H9 (cell line): Measurements from ENCODE around the gene TM4SF1. TPM values are rescaled to one million over a fixed set of nuclear protein-coding genes. Genes with fewer than 3 reads are reported as not detected.

ENCODE experiments used
- DNase-seq: peaks from one replicate; pipeline ENCODE4 v3.0.0-alpha.2; 2017
- H2AFZ ChIP-seq: one replicate; pipeline ENCODE4 v1.6.1; 2013; ENCODE audit warnings: mild to moderate bottlenecking, low read length, control low read depth, moderate library complexity
- H2AK5ac ChIP-seq: 2 replicates; pipeline ENCODE4 v1.6.1; 2013; ENCODE audit warnings: low read length, control low read depth, mixed read lengths; ENCODE audit not compliant: insufficient read length
- H2BK120ac ChIP-seq: one replicate; pipeline ENCODE4 v1.6.1; 2013; ENCODE audit warnings: low read depth, mild to moderate bottlenecking, low read length, control low read depth, inconsistent platforms; ENCODE audit not compliant: poor library complexity, severe bottlenecking
- H2BK12ac ChIP-seq: 2 replicates; pipeline ENCODE4 v1.6.1; 2013; ENCODE audit warnings: low read length, control low read depth, mixed read lengths, low read depth; ENCODE audit not compliant: insufficient read length
- H2BK15ac ChIP-seq: 2 replicates; pipeline ENCODE4 v1.6.1; 2013; ENCODE audit warnings: low read depth, low read length, control low read depth
- H2BK20ac ChIP-seq: one replicate; pipeline ENCODE4 v1.6.1; 2013; ENCODE audit warnings: low read depth, mild to moderate bottlenecking, low read length, control low read depth, inconsistent platforms; ENCODE audit not compliant: poor library complexity, severe bottlenecking
- H2BK5ac ChIP-seq: 2 replicates; pipeline ENCODE4 v1.6.1; 2013; ENCODE audit warnings: low read length, control low read depth, mixed read lengths; ENCODE audit not compliant: insufficient read length
- H3K14ac ChIP-seq: 2 replicates; pipeline ENCODE4 v1.6.1; 2013; ENCODE audit warnings: low read length, control low read depth; ENCODE audit not compliant: insufficient read depth
- H3K18ac ChIP-seq: 2 replicates; pipeline ENCODE4 v1.6.1; 2013; ENCODE audit warnings: low read depth, mild to moderate bottlenecking, mixed read lengths, low read length, control low read depth; ENCODE audit not compliant: insufficient read length
- H3K23ac ChIP-seq: 2 replicates; pipeline ENCODE4 v1.6.1; 2013; ENCODE audit warnings: low read length, control low read depth, mixed read lengths, low read depth; ENCODE audit not compliant: insufficient read length
- H3K23me2 ChIP-seq: 2 replicates; pipeline ENCODE4 v1.6.1; 2013; ENCODE audit warnings: low read depth, mild to moderate bottlenecking, mixed read lengths, low read length, control low read depth; ENCODE audit not compliant: insufficient read length, poor library complexity, severe bottlenecking
- H3K27ac ChIP-seq: 2 replicates; pipeline ENCODE4 v1.5.1; 2013; ENCODE audit warnings: low read length, control low read depth, mixed read lengths, low read depth; ENCODE audit not compliant: insufficient read length
- H3K27me3 ChIP-seq: 2 replicates; pipeline ENCODE4 v1.6.1; 2013; ENCODE audit warnings: low read length, control low read depth, inconsistent platforms; ENCODE audit not compliant: insufficient read depth
- H3K4ac ChIP-seq: 2 replicates; pipeline ENCODE4 v1.6.1; 2013; ENCODE audit warnings: low read depth, mild to moderate bottlenecking, control low read depth, inconsistent platforms, low read length, moderate library complexity
- H3K4me1 ChIP-seq: 2 replicates; pipeline ENCODE4 v1.6.1; 2013; ENCODE audit warnings: low read length, control low read depth, inconsistent platforms; ENCODE audit not compliant: insufficient read depth
- H3K4me2 ChIP-seq: 2 replicates; pipeline ENCODE4 v1.6.1; 2013; ENCODE audit warnings: low read length, control low read depth, mixed read lengths; ENCODE audit not compliant: insufficient read length, insufficient read depth
- H3K56ac ChIP-seq: 2 replicates; pipeline ENCODE4 v1.6.1; 2013; ENCODE audit warnings: low read depth, mild to moderate bottlenecking, mixed read lengths, low read length, control low read depth; ENCODE audit not compliant: insufficient read length
- H3K79me1 ChIP-seq: 2 replicates; pipeline ENCODE4 v1.6.1; 2013; ENCODE audit warnings: low read depth, mild to moderate bottlenecking, moderate library complexity, low read length, control low read depth, inconsistent platforms; ENCODE audit not compliant: insufficient read depth, poor library complexity, severe bottlenecking
- H3K79me2 ChIP-seq: 2 replicates; pipeline ENCODE4 v1.6.1; 2013; ENCODE audit warnings: low read length, control low read depth, inconsistent platforms; ENCODE audit not compliant: insufficient read depth
- H3K9ac ChIP-seq: 2 replicates; pipeline ENCODE4 v1.6.1; 2013; ENCODE audit warnings: low read length, control low read depth, mixed read lengths; ENCODE audit not compliant: insufficient read length; ENCODE audit errors: extremely low read depth
- H3K9me3 ChIP-seq: one replicate; pipeline ENCODE4 v1.6.1; 2013; ENCODE audit warnings: low read depth, low read length, inconsistent platforms; ENCODE audit not compliant: control insufficient read depth
- H3T11ph ChIP-seq: one replicate; pipeline ENCODE4 v1.6.1; 2013; ENCODE audit warnings: mild to moderate bottlenecking, low read length, control low read depth, inconsistent platforms
- H4K20me1 ChIP-seq: one replicate; pipeline ENCODE4 v1.6.1; 2013; ENCODE audit not compliant: control insufficient read depth, insufficient read length, insufficient read depth
- H4K5ac ChIP-seq: 2 replicates; pipeline ENCODE4 v1.6.1; 2013; ENCODE audit warnings: low read depth, mild to moderate bottlenecking, mixed read lengths, low read length, control low read depth; ENCODE audit not compliant: insufficient read length
- H4K8ac ChIP-seq: replicated peaks from 2 replicates; pipeline ENCODE4 v1.6.1; 2013; ENCODE audit warnings: low read length, control low read depth, mixed read lengths, low read depth; ENCODE audit not compliant: insufficient read length
- H4K91ac ChIP-seq: 2 replicates; pipeline ENCODE4 v1.6.1; 2013; ENCODE audit warnings: low read depth, mild to moderate bottlenecking, moderate library complexity, mixed read lengths, low read length, control low read depth; ENCODE audit not compliant: insufficient read length
- H3K27ac Mint-ChIP-seq, 3 experiments: 2 replicates in 2 of 3; 3 replicates in 1 of 3; pipeline ENCODE4 v1.8.0; 2020 to 2021; ENCODE audit warnings: mixed read lengths in 3 of 3, mild to moderate bottlenecking in 1 of 3, moderate library complexity in 1 of 3
- H3K27me3 Mint-ChIP-seq: 2 replicates; pipeline ENCODE4 v1.8.0; 2021; ENCODE audit warnings: low read depth, mild to moderate bottlenecking, moderate library complexity, mixed read lengths
- H3K36me3 Mint-ChIP-seq, 3 experiments: 2 replicates in 2 of 3; 3 replicates in 1 of 3; pipeline ENCODE4 v1.8.0; 2020 to 2021; ENCODE audit warnings: low read depth in 3 of 3, mixed read lengths in 3 of 3; ENCODE audit not compliant: insufficient read depth in 1 of 3
- H3K4me1 Mint-ChIP-seq, 2 experiments: 2 replicates each; pipeline ENCODE4 v1.8.0; 2020; ENCODE audit warnings: mixed read lengths in 2 of 2
- H3K4me3 Mint-ChIP-seq, 2 experiments: 2 replicates in 1 of 2; 3 replicates in 1 of 2; pipeline ENCODE4 v1.8.0; 2020 to 2021; ENCODE audit warnings: mild to moderate bottlenecking in 2 of 2, mixed read lengths in 2 of 2, moderate library complexity in 1 of 2
- H3K9me3 Mint-ChIP-seq, 2 experiments: 2 replicates in 1 of 2; 3 replicates in 1 of 2; pipeline ENCODE4 v1.8.0; 2020; ENCODE audit warnings: mild to moderate bottlenecking in 2 of 2, mixed read lengths in 2 of 2, moderate library complexity in 1 of 2
- CTCF ChIP-seq: fragments of 200-600 bp; sonication (generic); conservative IDR thresholded peaks from 3 replicates; pipeline ENCODE4 v1.8.0; 2021; ENCODE audit warnings: antibody characterized with exemption, mild to moderate bottlenecking
- WGBS: extraction: QIAGEN DNeasy Blood & Tissue Kit; methylation state at CpG from one replicate; pipeline ENCODE4 v1.1.7; 2013; ENCODE audit warnings: missing lambda C conversion rate, low lambda C conversion rate, mixed read lengths; ENCODE audit not compliant: insufficient read length; ENCODE audit errors: extremely low coverage; 5-methylcytosine and 5-hydroxymethylcytosine counted together
- total RNA-seq: library from RNA; stranded (reverse); gene quantifications from 2 replicates; pipeline ENCODE4 v1.2.1, GENCODE V29; 2021

The TM4SF1 gene
- total RNA-seq, 1 experiment from 2014 or later, result 1.2 TPM

DNA sequence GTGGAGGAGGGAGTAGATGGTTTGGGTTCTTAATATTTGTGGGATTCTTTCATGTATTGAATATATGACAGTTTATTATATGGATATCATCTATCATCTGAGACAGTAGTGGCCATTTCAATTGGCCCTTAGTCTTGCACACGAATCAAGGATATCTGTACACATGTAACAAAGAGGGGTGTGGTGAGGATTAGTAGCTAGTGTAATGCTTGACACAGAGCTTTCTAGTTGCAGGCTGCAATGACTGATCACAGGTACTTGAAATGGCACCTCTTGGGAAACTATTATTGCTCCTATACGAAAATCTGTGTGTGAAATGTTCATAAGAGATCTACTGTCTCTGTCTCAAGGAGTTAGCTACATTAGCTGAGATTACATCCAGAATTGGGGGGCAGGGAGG lies 12.8 kb downstream of the TM4SF1 start:
- Histone ChIP-seq H3T11ph (no peak overlapping the region), H3K4ac (no peak overlapping the region), H3K18ac (no peak overlapping the region), H2AFZ (no peak overlapping the region), H2BK12ac (no peak overlapping the region), H4K5ac (no peak overlapping the region), H2BK20ac (no peak overlapping the region), H2BK15ac (no peak overlapping the region), H4K20me1 (no peaks in the 10 kb centered on the region), H3K79me2 (no peaks in the 10 kb centered on the region), H3K9me3 (no peaks in the 10 kb centered on the region), H3K27me3 (no peaks in the 10 kb centered on the region), H3K56ac (no peak overlapping the region), H3K4me1 (peaks cover 2% of the 10 kb centered on the region), H3K27ac (no peak overlapping the region), H4K91ac (no peak overlapping the region), H4K8ac (no peak overlapping the region), H3K4me2 (no peak overlapping the region), H3K23ac (no peak overlapping the region), H2AK5ac (no peak overlapping the region), H3K9ac (no peak overlapping the region), H2BK5ac (no peak overlapping the region), H2BK120ac (no peak overlapping the region), H3K79me1 (no peaks in the 10 kb centered on the region), H3K23me2 (no peaks in the 10 kb centered on the region), H3K14ac (no peak overlapping the region)
- Mint-ChIP-seq H3K4me3 (no peak overlapping the region), H3K36me3 (no peaks in the 10 kb centered on the region), H3K9me3 (no peaks in the 10 kb centered on the region), H3K27ac (no peak overlapping the region), H3K4me1 (peaks cover 41 to 48% of the 10 kb centered on the region in 2 experiments), H3K27me3 (no peaks in the 10 kb centered on the region; the same call in 1 of the 2 replicates)
- no peak for TF ChIP-seq CTCF
- WGBS, result no CpG with 5 or more reads among the region's 2 CpGs
- DNase-seq, result no peak
